HT1080 (cell line): ENCODE data around the gene ELFN1. TPM values are rescaled to one million over a fixed set of nuclear protein-coding genes. Genes with fewer than 3 reads are reported as not detected.

ENCODE experiments used
- DNase-seq: peaks from one replicate; pipeline ENCODE4 v3.0.0-alpha.2; 2015; ENCODE audit warnings: low read depth
- total RNA-seq: library from RNA; depleted of rRNA; stranded (reverse); fragments of >200 nt; shearing (Covaris generic); gene quantifications from 2 replicates; pipeline ENCODE4 v1.2.3, GENCODE V29; 2014

The ELFN1 gene
- total RNA-seq, 1 experiment from 2014 or later, result 11.1 TPM

- no peak for DNase-seq
Observed at GRCh38 chr7:1663223-1663622, 6.9 kb upstream of the ELFN1 start.

GRCh38 chr7:1663857-1664651, 6.0 kb upstream of the ELFN1 start:
- no peak for DNase-seq

GRCh38 chr7:1664711-1665548, 5.1 kb upstream of the ELFN1 start:
- DNase-seq, result peak; percentile 59

- peak; percentile 27 for DNase-seq
Observed at GRCh38 chr7:1665549-1666316, 4.3 kb upstream of the ELFN1 start.

GRCh38 chr7:1666317-1666822, 3.7 kb upstream of the ELFN1 start:
- DNase-seq, result no peak

GRCh38 chr7:1666823-1667565, 3.1 kb upstream of the ELFN1 start:
- no peak for DNase-seq

GRCh38 chr7:1667566-1668395, 2.3 kb upstream of the ELFN1 start:
- DNase-seq, result no peak

- no peak for DNase-seq
Observed at GRCh38 chr7:1668396-1669063, 1.5 kb upstream of the ELFN1 start.

GRCh38 chr7:1669064-1669951, 769 bp upstream of the ELFN1 start:
- DNase-seq, result no peak

GRCh38 chr7:1670894-1671593, 967 bp downstream of the ELFN1 start:
- DNase-seq, result no peak

- DNase-seq, result no peak
Observed at GRCh38 chr7:1671594-1672451, 1.7 kb downstream of the ELFN1 start.

GRCh38 chr7:1672851-1673486, 2.9 kb downstream of the ELFN1 start:
- no peak for DNase-seq

GRCh38 chr7:1673581-1674118, 3.6 kb downstream of the ELFN1 start:
- DNase-seq, result no peak

GRCh38 chr7:1674161-1675035, 4.3 kb downstream of the ELFN1 start:
- no peak for DNase-seq
